WTC11 (cell line): ENCODE measurements around the gene CDCA5. TPM values are rescaled to one million over a fixed set of nuclear protein-coding genes. Genes with fewer than 3 reads are reported as not detected.

Experiments used
- ATAC-seq: fragments of 200-7000 bp; cut with Tn5 transposase; 2 replicates; pipeline ENCODE4 v1.10.0; 2021; ENCODE audit warnings: mild to moderate bottlenecking, moderate library complexity
- CTCF ChIA-PET: fragments of 300-600 bp; sonication (Branson Sonifier 250); formaldehyde crosslinking; loops from one replicate; lab custom pipeline; 2021; ENCODE audit warnings: antibody characterized with exemption; lab: Charles Lee
- POLR2A ChIA-PET: fragments of 350-600 bp; sonication (Branson Sonifier 250); formaldehyde crosslinking; loops from one replicate; lab custom pipeline; 2021; ENCODE audit warnings: antibody characterized with exemption; lab: Charles Lee
- DNase-seq: peaks from one replicate; pipeline ENCODE4 v3.0.0; 2021; ENCODE audit warnings: low spot score
- H3K27ac Mint-ChIP-seq: 2 replicates; pipeline ENCODE4 v1.8.0; 2021; ENCODE audit warnings: mixed read lengths
- H3K27me3 Mint-ChIP-seq: 2 replicates; pipeline ENCODE4 v1.8.0; 2021; ENCODE audit warnings: low read depth, mild to moderate bottlenecking, moderate library complexity, mixed read lengths
- H3K36me3 Mint-ChIP-seq: 2 replicates; pipeline ENCODE4 v1.8.0; 2021; ENCODE audit warnings: mixed read lengths
- H3K4me1 Mint-ChIP-seq: 2 replicates; pipeline ENCODE4 v1.8.0; 2022; ENCODE audit warnings: mixed read lengths
- H3K4me3 Mint-ChIP-seq: 2 replicates; pipeline ENCODE4 v1.8.0; 2021; ENCODE audit warnings: mild to moderate bottlenecking, moderate library complexity, mixed read lengths
- H3K9me3 Mint-ChIP-seq: 2 replicates; pipeline ENCODE4 v1.8.0; 2021; ENCODE audit warnings: mixed read lengths
- ELF4 ChIP-seq: sonication (generic); formaldehyde crosslinking; IDR thresholded peaks from 2 replicates; pipeline ENCODE4 v1.8.1; 2022; ENCODE audit warnings: low read depth, mild to moderate bottlenecking, moderate library complexity, missing genetic modification reagents
- ESRRA ChIP-seq: sonication (generic); formaldehyde crosslinking; IDR thresholded peaks from 2 replicates; pipeline ENCODE4 v1.8.1; 2022; ENCODE audit warnings: mild to moderate bottlenecking, missing genetic modification reagents, borderline replicate concordance
- FOXP1 ChIP-seq: sonication (generic); formaldehyde crosslinking; IDR thresholded peaks from 2 replicates; pipeline ENCODE4 v1.8.0; 2022; ENCODE audit warnings: missing genetic modification reagents, mild to moderate bottlenecking, moderate library complexity, borderline replicate concordance
- GRHL2 ChIP-seq: fragments of 250-450 bp; sonication (Bioruptor Pico); IDR thresholded peaks from 2 replicates; pipeline ENCODE4 v1.8.0; 2022; ENCODE audit warnings: mild to moderate bottlenecking, moderate library complexity; ENCODE audit not compliant: insufficient replicate concordance, severe bottlenecking
- MYBL2 ChIP-seq: sonication (generic); formaldehyde crosslinking; IDR thresholded peaks from 2 replicates; pipeline ENCODE4 v1.8.1; 2023; ENCODE audit warnings: mild to moderate bottlenecking, moderate library complexity, missing genetic modification reagents
- NR1H2 ChIP-seq: sonication (generic); formaldehyde crosslinking; IDR thresholded peaks from 2 replicates; pipeline ENCODE4 v1.9.0; 2021; ENCODE audit warnings: mild to moderate bottlenecking, moderate library complexity, missing genetic modification reagents
- PRRX2 ChIP-seq: fragments of 250-450 bp; sonication (Bioruptor Pico); IDR thresholded peaks from 2 replicates; pipeline ENCODE4 v1.8.0; 2021; ENCODE audit warnings: mild to moderate bottlenecking
- SMAD4 ChIP-seq: sonication (generic); formaldehyde crosslinking; IDR thresholded peaks from 2 replicates; pipeline ENCODE4 v1.8.0; 2022; ENCODE audit warnings: mild to moderate bottlenecking, missing genetic modification reagents
- SP1 ChIP-seq: sonication (generic); formaldehyde crosslinking; conservative IDR thresholded peaks from 2 replicates; pipeline ENCODE4 v1.8.1; 2022; ENCODE audit warnings: missing genetic modification reagents
- ZNF219 ChIP-seq: sonication (generic); formaldehyde crosslinking; IDR thresholded peaks from 2 replicates; pipeline ENCODE4 v1.8.0; 2023; ENCODE audit warnings: missing genetic modification reagents, mild to moderate bottlenecking, borderline replicate concordance
- ZNF232 ChIP-seq: sonication (generic); formaldehyde crosslinking; IDR thresholded peaks from 2 replicates; pipeline ENCODE4 v1.8.0; 2022; ENCODE audit warnings: mild to moderate bottlenecking, missing genetic modification reagents
- ZNF671 ChIP-seq: fragments of 250-450 bp; sonication (Bioruptor Pico); IDR thresholded peaks from 2 replicates; pipeline ENCODE4 v1.8.0; 2021; ENCODE audit warnings: mild to moderate bottlenecking
- total RNA-seq: library from RNA; stranded (reverse); gene quantifications from 3 replicates; pipeline ENCODE4 v1.2.3, GENCODE V29; 2021
- TF ChIP-seq, protein P1 (sequence below): sonication (generic); formaldehyde crosslinking; IDR thresholded peaks from 2 replicates; pipeline ENCODE4 v1.8.0; 2022; ENCODE audit warnings: mild to moderate bottlenecking, missing genetic modification reagents
- TF ChIP-seq, protein P2 (sequence below): sonication (generic); formaldehyde crosslinking; conservative IDR thresholded peaks from 2 replicates; pipeline ENCODE4 v1.8.1; 2022; ENCODE audit warnings: mild to moderate bottlenecking, missing genetic modification reagents
- TF ChIP-seq, protein P3 (sequence below): fragments of 250-450 bp; sonication (Bioruptor Pico); conservative IDR thresholded peaks from 2 replicates; pipeline ENCODE4 v1.9.0; 2021; ENCODE audit warnings: mild to moderate bottlenecking
- TF ChIP-seq, protein P4 (sequence below): fragments of 200-600 bp; IDR thresholded peaks from 2 replicates; pipeline ENCODE4 v1.8.0; 2022; ENCODE audit warnings: antibody characterized with exemption
- TF ChIP-seq, protein P5 (sequence below): fragments of 250-450 bp; sonication (Bioruptor Pico); IDR thresholded peaks from 2 replicates; pipeline ENCODE4 v1.9.0; 2021; ENCODE audit warnings: mild to moderate bottlenecking, borderline replicate concordance
- TF ChIP-seq, protein P6 (sequence below): fragments of 250-450 bp; sonication (Bioruptor Pico); IDR thresholded peaks from 2 replicates; pipeline ENCODE4 v1.9.0; 2021; ENCODE audit warnings: mild to moderate bottlenecking
- TF ChIP-seq, protein P7 (sequence below): sonication (generic); formaldehyde crosslinking; IDR thresholded peaks from 2 replicates; pipeline ENCODE4 v1.8.1; 2023; ENCODE audit warnings: mild to moderate bottlenecking, missing genetic modification reagents, moderate library complexity
- TF ChIP-seq, protein P8 (sequence below): fragments of 250-450 bp; sonication (Bioruptor Pico); IDR thresholded peaks from 2 replicates; pipeline ENCODE4 v2.1.2; 2022; ENCODE audit warnings: mild to moderate bottlenecking, moderate library complexity

CDCA5 gene
- total RNA-seq, 1 experiment from 2014 or later, result 95.9 TPM

DNA sequence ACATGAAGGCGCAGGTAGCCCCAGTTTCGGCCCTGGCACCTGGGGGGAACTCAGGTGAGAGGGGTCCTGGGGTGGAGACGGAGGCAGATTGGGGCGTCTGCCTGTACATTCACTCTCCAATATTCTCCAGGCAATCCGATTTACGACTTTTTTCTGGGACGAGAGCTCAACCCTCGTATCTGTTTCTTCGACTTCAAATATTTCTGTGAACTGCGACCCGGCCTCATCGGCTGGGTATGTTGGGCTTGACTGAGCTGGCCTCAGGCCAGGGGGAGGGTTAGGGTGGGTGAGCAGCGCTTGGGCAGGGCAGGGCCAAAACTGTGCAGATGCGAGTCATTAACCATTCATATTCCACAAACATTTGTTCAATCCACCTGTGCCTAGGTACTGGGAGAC, 29.5 kb upstream of the CDCA5 start (continued):
- TF ChIP-seq ELF4 (no peak), SMAD4 (CRISPR knock-in tag) (no peak), NR1H2 (CRISPR knock-in tag) (no peak), ZNF219 (no peak)
- TF ChIP-seq, protein P1, sequence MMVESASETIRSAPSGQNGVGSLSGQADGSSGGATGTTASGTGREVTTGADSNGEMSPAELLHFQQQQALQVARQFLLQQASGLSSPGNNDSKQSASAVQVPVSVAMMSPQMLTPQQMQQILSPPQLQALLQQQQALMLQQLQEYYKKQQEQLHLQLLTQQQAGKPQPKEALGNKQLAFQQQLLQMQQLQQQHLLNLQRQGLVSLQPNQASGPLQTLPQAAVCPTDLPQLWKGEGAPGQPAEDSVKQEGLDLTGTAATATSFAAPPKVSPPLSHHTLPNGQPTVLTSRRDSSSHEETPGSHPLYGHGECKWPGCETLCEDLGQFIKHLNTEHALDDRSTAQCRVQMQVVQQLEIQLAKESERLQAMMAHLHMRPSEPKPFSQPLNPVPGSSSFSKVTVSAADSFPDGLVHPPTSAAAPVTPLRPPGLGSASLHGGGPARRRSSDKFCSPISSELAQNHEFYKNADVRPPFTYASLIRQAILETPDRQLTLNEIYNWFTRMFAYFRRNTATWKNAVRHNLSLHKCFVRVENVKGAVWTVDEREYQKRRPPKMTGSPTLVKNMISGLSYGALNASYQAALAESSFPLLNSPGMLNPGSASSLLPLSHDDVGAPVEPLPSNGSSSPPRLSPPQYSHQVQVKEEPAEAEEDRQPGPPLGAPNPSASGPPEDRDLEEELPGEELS (CRISPR knock-in tag), result no peak
- TF ChIP-seq, protein P2, sequence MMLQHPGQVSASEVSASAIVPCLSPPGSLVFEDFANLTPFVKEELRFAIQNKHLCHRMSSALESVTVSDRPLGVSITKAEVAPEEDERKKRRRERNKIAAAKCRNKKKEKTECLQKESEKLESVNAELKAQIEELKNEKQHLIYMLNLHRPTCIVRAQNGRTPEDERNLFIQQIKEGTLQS, result no peak
- TF ChIP-seq, all 79 proteins: peak for 0

DNA sequence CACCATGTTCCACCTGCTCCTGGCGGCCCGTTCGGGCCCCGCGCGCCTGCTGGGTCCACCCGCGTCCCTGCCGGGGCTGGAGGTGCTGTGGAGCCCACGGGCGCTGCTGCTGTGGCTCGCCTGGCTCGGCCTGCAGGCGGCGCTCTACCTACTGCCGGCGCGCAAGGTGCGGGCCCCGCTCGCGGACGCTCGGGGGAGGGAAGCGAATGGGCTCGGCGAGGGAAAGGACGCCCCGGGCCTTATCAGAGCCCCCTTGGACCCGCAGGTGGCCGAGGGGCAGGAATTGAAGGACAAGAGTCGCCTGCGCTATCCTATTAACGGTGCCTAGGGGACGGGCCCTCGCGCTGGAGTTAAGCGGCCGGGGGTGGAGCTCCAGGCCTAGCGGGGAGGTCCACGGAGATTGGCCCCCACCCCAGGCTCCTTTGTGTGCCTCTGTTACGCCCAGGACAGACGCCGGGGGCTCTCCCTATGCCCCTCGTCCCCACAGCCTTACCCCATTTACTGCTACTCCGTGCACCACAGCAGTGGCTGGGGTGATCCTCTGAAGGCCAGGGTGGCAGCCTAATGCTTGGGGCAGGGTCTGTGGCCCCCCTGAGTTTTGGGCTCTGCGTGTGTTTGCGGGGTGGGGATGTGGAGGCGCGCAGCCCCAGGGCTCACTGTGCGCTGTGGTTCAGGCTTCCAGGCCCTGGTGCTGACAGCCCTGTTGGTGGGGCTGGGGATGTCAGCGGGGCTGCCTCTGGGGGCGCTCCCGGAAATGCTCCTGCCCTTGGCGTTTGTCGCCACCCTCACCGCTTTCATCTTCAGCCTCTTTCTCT, 28.9 kb upstream of the CDCA5 start:
- Mint-ChIP-seq H3K36me3 (no peaks in the 10 kb centered on the region; the same call in 1 of the 2 replicates), H3K27ac (peak overlapping the region; percentile 52; the same call in 1 of the 2 replicates), H3K9me3 (no peaks in the 10 kb centered on the region), H3K4me1 (peaks cover 17% of the 10 kb centered on the region), H3K4me3 (peak overlapping the region; percentile 91), H3K27me3 (no peaks in the 10 kb centered on the region)
- ChIA-PET POLR2A (interaction anchor here (0.6 to 2.2 kb wide), 6 partner anchors 9 to 1720 kb away, joined by 3 to 19 read pairs (median 7); partner anchors contain the start of genes CAPN1, FAU, MRPL49 and VPS51), CTCF (interaction anchor here (0.6 to 4.8 kb wide), 25 partner anchors 8 to 309 kb away, joined by 3 to 104 read pairs (median 5); partner anchors contain the start of genes ARL2, BATF2, CAPN1 and FAU)
- peak; percentile 69 for DNase-seq
- ATAC-seq, result peak; percentile 20
- TF ChIP-seq, protein P3, sequence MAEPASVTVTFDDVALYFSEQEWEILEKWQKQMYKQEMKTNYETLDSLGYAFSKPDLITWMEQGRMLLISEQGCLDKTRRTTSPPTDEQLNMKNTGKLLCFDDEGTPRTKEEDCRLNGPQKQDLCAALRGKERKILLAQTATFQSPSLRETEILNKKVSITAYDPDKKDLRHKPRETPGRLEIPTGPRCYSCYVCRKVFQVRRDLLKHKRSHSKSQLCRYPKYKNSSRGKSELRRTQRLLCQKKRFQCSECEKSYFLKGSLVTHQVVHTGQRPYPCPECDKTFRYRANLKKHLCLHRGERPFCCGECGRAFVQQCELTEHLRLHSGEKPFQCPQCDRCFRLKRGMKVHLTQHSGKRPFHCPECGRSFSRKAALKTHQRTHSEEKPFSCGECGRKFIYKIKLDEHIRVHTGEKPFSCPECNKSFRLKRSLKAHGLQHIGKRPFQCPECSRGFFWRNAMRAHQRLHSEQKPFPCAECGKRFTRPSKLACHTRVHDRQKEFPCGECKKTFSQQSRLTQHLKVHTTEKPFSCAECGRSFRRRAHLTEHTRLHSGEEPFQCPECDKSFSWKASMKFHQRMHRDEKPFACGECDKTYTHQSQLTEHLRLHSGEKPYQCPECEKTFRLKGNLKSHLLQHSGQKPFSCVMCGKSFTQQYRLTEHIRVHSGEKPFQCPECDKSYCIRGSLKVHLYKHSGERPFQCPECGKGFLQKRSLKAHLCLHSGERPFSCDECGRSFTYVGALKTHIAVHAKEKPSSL (CRISPR knock-in tag), result 0 out of 2 replicates have a peak, but pooled peaks have one; percentile 27
- TF ChIP-seq, protein P4, sequence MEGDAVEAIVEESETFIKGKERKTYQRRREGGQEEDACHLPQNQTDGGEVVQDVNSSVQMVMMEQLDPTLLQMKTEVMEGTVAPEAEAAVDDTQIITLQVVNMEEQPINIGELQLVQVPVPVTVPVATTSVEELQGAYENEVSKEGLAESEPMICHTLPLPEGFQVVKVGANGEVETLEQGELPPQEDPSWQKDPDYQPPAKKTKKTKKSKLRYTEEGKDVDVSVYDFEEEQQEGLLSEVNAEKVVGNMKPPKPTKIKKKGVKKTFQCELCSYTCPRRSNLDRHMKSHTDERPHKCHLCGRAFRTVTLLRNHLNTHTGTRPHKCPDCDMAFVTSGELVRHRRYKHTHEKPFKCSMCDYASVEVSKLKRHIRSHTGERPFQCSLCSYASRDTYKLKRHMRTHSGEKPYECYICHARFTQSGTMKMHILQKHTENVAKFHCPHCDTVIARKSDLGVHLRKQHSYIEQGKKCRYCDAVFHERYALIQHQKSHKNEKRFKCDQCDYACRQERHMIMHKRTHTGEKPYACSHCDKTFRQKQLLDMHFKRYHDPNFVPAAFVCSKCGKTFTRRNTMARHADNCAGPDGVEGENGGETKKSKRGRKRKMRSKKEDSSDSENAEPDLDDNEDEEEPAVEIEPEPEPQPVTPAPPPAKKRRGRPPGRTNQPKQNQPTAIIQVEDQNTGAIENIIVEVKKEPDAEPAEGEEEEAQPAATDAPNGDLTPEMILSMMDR, result peak; percentile 85
- no peak for TF ChIP-seq ZNF232 (CRISPR knock-in tag)
- TF ChIP-seq, protein P5, sequence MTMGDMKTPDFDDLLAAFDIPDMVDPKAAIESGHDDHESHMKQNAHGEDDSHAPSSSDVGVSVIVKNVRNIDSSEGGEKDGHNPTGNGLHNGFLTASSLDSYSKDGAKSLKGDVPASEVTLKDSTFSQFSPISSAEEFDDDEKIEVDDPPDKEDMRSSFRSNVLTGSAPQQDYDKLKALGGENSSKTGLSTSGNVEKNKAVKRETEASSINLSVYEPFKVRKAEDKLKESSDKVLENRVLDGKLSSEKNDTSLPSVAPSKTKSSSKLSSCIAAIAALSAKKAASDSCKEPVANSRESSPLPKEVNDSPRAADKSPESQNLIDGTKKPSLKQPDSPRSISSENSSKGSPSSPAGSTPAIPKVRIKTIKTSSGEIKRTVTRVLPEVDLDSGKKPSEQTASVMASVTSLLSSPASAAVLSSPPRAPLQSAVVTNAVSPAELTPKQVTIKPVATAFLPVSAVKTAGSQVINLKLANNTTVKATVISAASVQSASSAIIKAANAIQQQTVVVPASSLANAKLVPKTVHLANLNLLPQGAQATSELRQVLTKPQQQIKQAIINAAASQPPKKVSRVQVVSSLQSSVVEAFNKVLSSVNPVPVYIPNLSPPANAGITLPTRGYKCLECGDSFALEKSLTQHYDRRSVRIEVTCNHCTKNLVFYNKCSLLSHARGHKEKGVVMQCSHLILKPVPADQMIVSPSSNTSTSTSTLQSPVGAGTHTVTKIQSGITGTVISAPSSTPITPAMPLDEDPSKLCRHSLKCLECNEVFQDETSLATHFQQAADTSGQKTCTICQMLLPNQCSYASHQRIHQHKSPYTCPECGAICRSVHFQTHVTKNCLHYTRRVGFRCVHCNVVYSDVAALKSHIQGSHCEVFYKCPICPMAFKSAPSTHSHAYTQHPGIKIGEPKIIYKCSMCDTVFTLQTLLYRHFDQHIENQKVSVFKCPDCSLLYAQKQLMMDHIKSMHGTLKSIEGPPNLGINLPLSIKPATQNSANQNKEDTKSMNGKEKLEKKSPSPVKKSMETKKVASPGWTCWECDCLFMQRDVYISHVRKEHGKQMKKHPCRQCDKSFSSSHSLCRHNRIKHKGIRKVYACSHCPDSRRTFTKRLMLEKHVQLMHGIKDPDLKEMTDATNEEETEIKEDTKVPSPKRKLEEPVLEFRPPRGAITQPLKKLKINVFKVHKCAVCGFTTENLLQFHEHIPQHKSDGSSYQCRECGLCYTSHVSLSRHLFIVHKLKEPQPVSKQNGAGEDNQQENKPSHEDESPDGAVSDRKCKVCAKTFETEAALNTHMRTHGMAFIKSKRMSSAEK (CRISPR knock-in tag), result no peak
- TF ChIP-seq ELF4, result no peak
- 0 out of 2 replicates have a peak, but pooled peaks have one; percentile 78 for TF ChIP-seq ZNF219
- TF ChIP-seq MYBL2 (CRISPR knock-in tag), result no peak
- TF ChIP-seq SP1 (CRISPR knock-in tag), result peak; percentile 42
- peak; percentile 38; the same call in 1 of the 2 replicates for TF ChIP-seq PRRX2
- TF ChIP-seq FOXP1 (CRISPR knock-in tag), result peak; percentile 53; the same call in 1 of the 2 replicates
- TF ChIP-seq, protein P6, sequence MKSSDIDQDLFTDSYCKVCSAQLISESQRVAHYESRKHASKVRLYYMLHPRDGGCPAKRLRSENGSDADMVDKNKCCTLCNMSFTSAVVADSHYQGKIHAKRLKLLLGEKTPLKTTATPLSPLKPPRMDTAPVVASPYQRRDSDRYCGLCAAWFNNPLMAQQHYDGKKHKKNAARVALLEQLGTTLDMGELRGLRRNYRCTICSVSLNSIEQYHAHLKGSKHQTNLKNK (CRISPR knock-in tag), result peak; percentile 5; the same call in 1 of the 2 replicates
- TF ChIP-seq, protein P7, sequence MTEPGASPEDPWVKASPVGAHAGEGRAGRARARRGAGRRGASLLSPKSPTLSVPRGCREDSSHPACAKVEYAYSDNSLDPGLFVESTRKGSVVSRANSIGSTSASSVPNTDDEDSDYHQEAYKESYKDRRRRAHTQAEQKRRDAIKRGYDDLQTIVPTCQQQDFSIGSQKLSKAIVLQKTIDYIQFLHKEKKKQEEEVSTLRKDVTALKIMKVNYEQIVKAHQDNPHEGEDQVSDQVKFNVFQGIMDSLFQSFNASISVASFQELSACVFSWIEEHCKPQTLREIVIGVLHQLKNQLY (CRISPR knock-in tag), result 0 out of 2 replicates have a peak, but pooled peaks have one; percentile 18
- TF ChIP-seq GRHL2 (CRISPR knock-in tag), result no peak
- TF ChIP-seq ESRRA (CRISPR knock-in tag), result 0 out of 2 replicates have a peak, but pooled peaks have one; percentile 1
- peak; percentile 72; the same call in 1 of the 2 replicates for TF ChIP-seq ZNF671 (CRISPR knock-in tag)
- TF ChIP-seq, protein P8, sequence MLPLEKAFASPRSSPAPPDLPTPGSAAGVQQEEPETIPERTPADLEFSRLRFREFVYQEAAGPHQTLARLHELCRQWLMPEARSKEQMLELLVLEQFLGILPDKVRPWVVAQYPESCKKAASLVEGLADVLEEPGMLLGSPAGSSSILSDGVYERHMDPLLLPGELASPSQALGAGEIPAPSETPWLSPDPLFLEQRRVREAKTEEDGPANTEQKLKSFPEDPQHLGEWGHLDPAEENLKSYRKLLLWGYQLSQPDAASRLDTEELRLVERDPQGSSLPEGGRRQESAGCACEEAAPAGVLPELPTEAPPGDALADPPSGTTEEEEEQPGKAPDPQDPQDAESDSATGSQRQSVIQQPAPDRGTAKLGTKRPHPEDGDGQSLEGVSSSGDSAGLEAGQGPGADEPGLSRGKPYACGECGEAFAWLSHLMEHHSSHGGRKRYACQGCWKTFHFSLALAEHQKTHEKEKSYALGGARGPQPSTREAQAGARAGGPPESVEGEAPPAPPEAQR, result 0 out of 2 replicates have a peak, but pooled peaks have one; percentile 18
